Breast epithelium (tissue), 3 donors: ENCODE measurements around the gene OGFOD3.

Experiments used
- CTCF ChIP-seq, 3 donors: fragments of 450-650 bp; IDR thresholded peaks; one replicate each; pipeline ENCODE4 v1.5.1; 2016 to 2017; ENCODE audit warnings: antibody characterized with exemption in 3 of 3, mild to moderate bottlenecking in 3 of 3, moderate library complexity in 3 of 3
- POLR2AphosphoS5 ChIP-seq, 3 donors: sonication (generic); formaldehyde crosslinking; IDR thresholded peaks; one replicate each; pipeline ENCODE4 v1.6.1; 2017; ENCODE audit warnings: antibody characterized with exemption in 3 of 3

- TF ChIP-seq CTCF (IDR thresholded peaks at IDR 0.05) (no peak), POLR2AphosphoS5 (IDR thresholded peaks at IDR 0.05) (no peak)
Measured at GRCh38 chr17:82444284-82444893, 26.0 kb upstream of the OGFOD3 start.
